GM12878 (cell line): ENCODE data around the gene FUT7. TPM values are rescaled to one million over a fixed set of nuclear protein-coding genes. Genes with fewer than 3 reads are reported as not detected.
A peak's percentile ranks its signal among the peaks of the same experiment; 100 is the strongest.

ENCODE experiments used
- ATAC-seq: fragments of 200-7000 bp; cut with Tn5 transposase; 3 replicates; pipeline ENCODE4 v1.9.1; 2020; ENCODE audit warnings: mild to moderate bottlenecking, moderate library complexity
- BruUV-seq: library from RNA; stranded (reverse); fragments of 400-500 nt; replicated peaks from 2 replicates; lab custom pipeline; 2021; lab: Mats Ljungman, UMichigan
- CTCF ChIA-PET: fragments of 300-600 bp; sonication (Branson Sonifier 250); formaldehyde crosslinking; extraction: SDS; loops from one replicate; lab custom pipeline; 2021; ENCODE audit warnings: inconsistent platforms; lab: Yijun Ruan, JAX
- POLR2A ChIA-PET: fragments of 350-600 bp; formaldehyde crosslinking; extraction: SDS; loops from one replicate; lab custom pipeline; 2021; ENCODE audit warnings: inconsistent platforms; lab: Charles Lee
- RAD21 ChIA-PET: fragments of 300-600 bp; sonication (Branson Sonifier 250); formaldehyde crosslinking; loops from one replicate; lab custom pipeline; 2023; ENCODE audit warnings: antibody characterized with exemption; ENCODE audit not compliant: unreplicated experiment; lab: Charles Lee
- SMC1A ChIA-PET: fragments of 300-600 bp; sonication (Branson Sonifier 250); formaldehyde crosslinking; loops from one replicate; lab custom pipeline; 2023; ENCODE audit not compliant: unreplicated experiment, uncharacterized antibody; lab: Charles Lee
- DNase-seq: peaks from one replicate; pipeline ENCODE4 v3.0.0-alpha.2; 2011; ENCODE audit warnings: low read depth, low spot score
- FAIRE-seq: peaks from 3 replicates; lab custom pipeline; 2011; peaks lifted over from hg19 to GRCh38; lab: Jason Lieb, UNC
- H2AFZ ChIP-seq: 2 replicates; pipeline ENCODE4 v1.6.0; 2011; ENCODE audit warnings: low read depth, low read length, control low read depth; ENCODE audit not compliant: control insufficient read depth
- H3K27ac ChIP-seq: 2 replicates; pipeline ENCODE4 v1.5.1; 2011; ENCODE audit warnings: control low read depth; ENCODE audit not compliant: control insufficient read depth, insufficient read depth
- H3K27me3 ChIP-seq, 2 experiments: replicated peaks in 1 of 2; 2 replicates each; pipeline versions ENCODE4 v1.6.0 to v1.6.1; 2011; ENCODE audit warnings: low read length in 1 of 2; ENCODE audit not compliant: control insufficient read depth in 2 of 2, insufficient read depth in 2 of 2
- H3K36me3 ChIP-seq, 2 experiments: 2 replicates each; pipeline ENCODE4 v1.5.1; 2011; ENCODE audit warnings: low read length in 1 of 2; ENCODE audit not compliant: control insufficient read depth in 2 of 2, insufficient read depth in 2 of 2
- H3K4me1 ChIP-seq: 2 replicates; pipeline ENCODE4 v1.6.1; 2011; ENCODE audit warnings: mild to moderate bottlenecking, low read length, moderate library complexity, mixed read lengths; ENCODE audit not compliant: control insufficient read depth, insufficient read depth
- H3K4me2 ChIP-seq: 2 replicates; pipeline ENCODE4 v1.6.0; 2011; ENCODE audit warnings: control low read depth; ENCODE audit not compliant: control insufficient read depth, insufficient read depth
- H3K4me3 ChIP-seq: fragments of 200-600 bp; sonication (generic); 2 replicates; pipeline ENCODE4 v1.5.1; 2016
- H3K79me2 ChIP-seq: 2 replicates; pipeline ENCODE4 v1.6.0; 2011; ENCODE audit warnings: low read length; ENCODE audit not compliant: control insufficient read depth, insufficient read depth
- H3K9ac ChIP-seq: 2 replicates; pipeline ENCODE4 v1.8.0; 2011; ENCODE audit warnings: low read length, control low read depth, mixed read lengths; ENCODE audit not compliant: control insufficient read depth, insufficient read depth
- H3K9me3 ChIP-seq: replicated peaks from 3 replicates; pipeline ENCODE4 v1.5.1; 2011; ENCODE audit warnings: mild to moderate bottlenecking, low read length; ENCODE audit not compliant: control insufficient read depth, insufficient read depth
- H4K20me1 ChIP-seq: 2 replicates; pipeline ENCODE4 v1.6.0; 2011; ENCODE audit not compliant: control insufficient read depth, insufficient read depth
- CHD2 ChIP-seq: IDR thresholded peaks from 2 replicates; pipeline ENCODE4 v1.6.1; 2011; ENCODE audit warnings: low read depth, low read length, improper control_type of control experiment, borderline replicate concordance
- WGBS: methylation state at CpG from one replicate; pipeline ENCODE4 v1.1.6; 2016; ENCODE audit warnings: low lambda C conversion rate; ENCODE audit not compliant: insufficient replicate concordance, insufficient coverage; ENCODE audit errors: missing lambda C conversion rate; 5-methylcytosine and 5-hydroxymethylcytosine counted together
- in situ Hi-C: fragments of 300-500 bp; cut with MboI; formaldehyde crosslinking; loops from 9 replicates; pipeline ENCODE4 v1.14.3; 2018; ENCODE audit warnings: mixed read lengths
- intact Hi-C: fragments of 100-400 bp; cut with micrococcal nuclease; formaldehyde crosslinking; loops from one replicate; pipeline ENCODE4 v1.14.2; 2022; ENCODE audit not compliant: unreplicated experiment
- polyA plus RNA-seq, 11 experiments: library from polyadenylated mRNA; depleted of rRNA in 4 of 11; unstranded in 6 of 11; stranded (reverse) in 5 of 11; fragments of >200 nt; fragmentation: Nextera tagmentation in 4 of 11; fragmentation: Illumina TruSeq in 1 of 11; extraction: Ambion mirVana in 4 of 11; extraction: Trizol in 1 of 11; gene quantifications; 1 replicate in 1 of 11; 2 replicates in 10 of 11; pipeline versions ENCODE4 v1.2.1 to v1.2.3, GENCODE V29; 2011 to 2016; ENCODE audit warnings: inconsistent platforms in 2 of 11, missing spikeins in 2 of 11, low read depth in 1 of 11
- total RNA-seq, 4 experiments: library from RNA; depleted of rRNA in 3 of 4; stranded (reverse); fragments of >200 nt in 3 of 4; fragmentation: Illumina TruSeq in 1 of 4; extraction: Trizol in 1 of 4; gene quantifications; 2 replicates each; pipeline versions ENCODE4 v1.2.1 to v1.2.3, GENCODE V29; 2013 to 2021
- TF ChIP-seq, protein P1 (sequence below): fragments of 450-650 bp; conservative IDR thresholded peaks from 2 replicates; pipeline ENCODE4 v1.6.1; 2017; ENCODE audit warnings: mild to moderate bottlenecking, moderate library complexity

Gene FUT7
- total and polyA plus RNA-seq, 10 of the 15 experiments (the other 5 are each of a cell fraction or from before 2014, with no cell fraction given) = 0.04 to 0.62 (median 0.20) TPM; not detected in 2

DNA sequence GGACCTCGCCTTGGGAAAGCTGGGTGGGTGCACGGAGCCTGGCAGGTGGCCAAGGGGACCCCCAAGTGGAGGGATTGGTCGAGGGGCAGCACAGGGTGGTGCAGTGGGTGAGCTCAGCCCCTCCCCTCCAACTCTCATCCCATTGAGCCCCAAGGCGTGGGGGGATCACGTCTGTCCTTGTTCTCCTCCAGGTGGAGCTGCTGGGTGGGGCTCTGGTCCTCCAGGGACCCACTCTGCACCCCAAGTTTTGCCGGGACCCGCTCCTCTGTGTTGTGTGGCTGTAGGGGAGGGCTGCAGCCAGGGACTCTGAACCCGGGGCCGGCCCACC, 3.6 kb upstream of the FUT7 start:
- peak overlapping the region; percentile 79 for H3K4me2 ChIP-seq
- in situ Hi-C loops = loop anchor here (5.0 kb wide), 2 partner anchors 88 to 238 kb away; partner anchors contain the start of genes C8G and CCDC183
- TF ChIP-seq CHD2 = 0 out of 2 replicates have a peak, but pooled peaks have one; percentile 2
- TF ChIP-seq, protein P1, sequence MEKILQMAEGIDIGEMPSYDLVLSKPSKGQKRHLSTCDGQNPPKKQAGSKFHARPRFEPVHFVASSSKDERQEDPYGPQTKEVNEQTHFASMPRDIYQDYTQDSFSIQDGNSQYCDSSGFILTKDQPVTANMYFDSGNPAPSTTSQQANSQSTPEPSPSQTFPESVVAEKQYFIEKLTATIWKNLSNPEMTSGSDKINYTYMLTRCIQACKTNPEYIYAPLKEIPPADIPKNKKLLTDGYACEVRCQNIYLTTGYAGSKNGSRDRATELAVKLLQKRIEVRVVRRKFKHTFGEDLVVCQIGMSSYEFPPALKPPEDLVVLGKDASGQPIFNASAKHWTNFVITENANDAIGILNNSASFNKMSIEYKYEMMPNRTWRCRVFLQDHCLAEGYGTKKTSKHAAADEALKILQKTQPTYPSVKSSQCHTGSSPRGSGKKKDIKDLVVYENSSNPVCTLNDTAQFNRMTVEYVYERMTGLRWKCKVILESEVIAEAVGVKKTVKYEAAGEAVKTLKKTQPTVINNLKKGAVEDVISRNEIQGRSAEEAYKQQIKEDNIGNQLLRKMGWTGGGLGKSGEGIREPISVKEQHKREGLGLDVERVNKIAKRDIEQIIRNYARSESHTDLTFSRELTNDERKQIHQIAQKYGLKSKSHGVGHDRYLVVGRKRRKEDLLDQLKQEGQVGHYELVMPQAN = no peak
- TF ChIP-seq, all 136 proteins: peak for 1
- RAD21 ChIA-PET = interaction anchor here (0.9 to 3.8 kb wide), 21 partner anchors 10 to 294 kb away, joined by 3 to 109 read pairs (median 6); partner anchors contain the start of genes AJM1, SAPCD2 and TMEM141
- H3K27ac ChIP-seq = no peak overlapping the region
- no peaks in the 10 kb centered on the region for H3K36me3 ChIP-seq
- BruUV-seq = no TSS peak
- H3K4me1 ChIP-seq = peaks cover 31% of the 10 kb centered on the region
- 24% methylated on average over 9 of the region's 9 CpGs for WGBS
- CTCF ChIA-PET = interaction anchor here (0.6 to 4.4 kb wide), 50 partner anchors 9 to 327 kb away, joined by 3 to 163 read pairs (median 5); partner anchors contain the start of genes AJM1, CLIC3, FBXW5 and NPDC1
- no peak for DNase-seq
- FAIRE-seq = no peak
- H3K9ac ChIP-seq = no peak overlapping the region
- no peak overlapping the region for H3K4me3 ChIP-seq
- H4K20me1 ChIP-seq = no peaks in the 10 kb centered on the region
- no peak overlapping the region for H2AFZ ChIP-seq
- intact Hi-C loops = loop anchor here (1.0 to 5.0 kb wide), 3 partner anchors 87 to 248 kb away; partner anchors contain the start of gene PHPT1
- no peaks in the 10 kb centered on the region for H3K27me3 ChIP-seq
- SMC1A ChIA-PET = interaction anchor here (0.7 to 5.2 kb wide), 21 partner anchors 12 to 269 kb away, joined by 3 to 77 read pairs (median 5); partner anchors contain the start of genes CLIC3 and TMEM141
- H3K9me3 ChIP-seq = no peaks in the 10 kb centered on the region
- H3K79me2 ChIP-seq = no peaks in the 10 kb centered on the region
- POLR2A ChIA-PET = interaction anchor here (1.0 to 2.6 kb wide), 6 partner anchors 9 to 245 kb away, joined by 3 to 19 read pairs (median 4); partner anchors contain the start of gene TMEM141
- ATAC-seq = no peak
